ENCODE results near the gene ROR1. TPM values are rescaled to one million over a fixed set of nuclear protein-coding genes. Genes with fewer than 3 reads are reported as not detected.

The ROR1 gene
- total RNA-seq, 1 experiment from 2014 or later: not detected

DNA sequence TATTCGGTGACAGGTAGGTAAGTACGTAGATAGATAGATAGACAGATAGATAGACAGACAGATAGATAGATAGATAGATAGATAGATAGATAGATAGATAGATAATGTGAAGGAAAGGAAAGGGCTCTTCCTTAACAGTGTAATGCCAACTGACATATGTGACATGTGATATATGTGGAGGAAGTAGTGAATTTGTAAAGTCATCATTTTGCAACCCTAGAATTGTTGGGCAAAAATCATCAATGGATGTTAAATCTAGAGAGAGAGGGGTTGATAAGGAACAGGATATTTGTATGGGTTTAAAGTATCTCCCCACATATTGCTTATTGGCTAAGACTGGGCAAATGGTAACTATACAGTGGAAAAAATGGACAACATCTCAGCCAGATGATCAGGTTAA lies 166.6 kb downstream of the ROR1 start:
- in situ Hi-C loops (cut with HindIII; ENCODE audit: low sequenced_read_pairs): no loop called here
- DNase-seq (ENCODE audit: low spot score): no peak

DNA sequence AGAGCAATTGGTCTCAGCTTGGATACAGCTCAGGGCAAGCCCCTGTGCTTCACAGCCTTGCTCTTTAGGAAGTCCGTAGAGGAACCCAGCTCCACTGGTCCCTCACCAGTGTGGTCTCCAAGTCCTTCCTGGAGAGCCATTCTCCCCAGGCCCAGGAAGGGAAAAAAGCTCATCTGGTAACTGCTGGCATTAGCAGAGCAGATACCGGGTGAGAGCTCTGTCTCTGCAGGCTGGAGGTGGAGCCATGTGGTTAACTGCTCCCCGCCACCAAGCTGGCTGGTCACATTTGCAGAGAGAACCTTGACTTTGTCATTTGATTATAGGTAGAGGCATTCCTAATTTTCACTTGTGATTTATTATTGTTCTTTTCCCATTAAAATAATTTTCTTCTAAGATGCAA lies 169.6 kb downstream of the ROR1 start:
- DNase-seq (ENCODE audit: low spot score): no peak
- in situ Hi-C loops (cut with HindIII; ENCODE audit: low sequenced_read_pairs): no loop called here

DNA sequence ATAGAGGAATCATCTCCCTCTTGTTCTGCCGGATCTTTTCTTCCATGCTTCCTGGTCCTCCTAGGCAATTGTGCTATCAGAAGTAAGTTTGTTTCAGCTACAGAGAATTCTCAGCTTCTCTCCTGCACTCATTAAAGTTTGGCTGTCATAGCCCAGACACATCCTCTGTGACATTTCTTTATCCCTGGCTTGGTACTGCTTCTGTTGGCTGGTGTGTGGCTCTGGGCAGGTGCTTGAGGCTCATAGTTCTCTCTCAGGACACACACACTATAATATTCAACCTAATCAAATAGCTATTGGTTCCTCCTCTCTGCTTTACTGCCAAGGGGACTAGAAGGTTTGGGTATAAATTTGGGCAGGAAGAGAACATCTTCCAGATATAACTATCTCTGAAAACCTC lies 172.1 kb downstream of the ROR1 start:
- in situ Hi-C loops (cut with HindIII; ENCODE audit: low sequenced_read_pairs): no loop called here
- DNase-seq (ENCODE audit: low spot score): no peak

DNA sequence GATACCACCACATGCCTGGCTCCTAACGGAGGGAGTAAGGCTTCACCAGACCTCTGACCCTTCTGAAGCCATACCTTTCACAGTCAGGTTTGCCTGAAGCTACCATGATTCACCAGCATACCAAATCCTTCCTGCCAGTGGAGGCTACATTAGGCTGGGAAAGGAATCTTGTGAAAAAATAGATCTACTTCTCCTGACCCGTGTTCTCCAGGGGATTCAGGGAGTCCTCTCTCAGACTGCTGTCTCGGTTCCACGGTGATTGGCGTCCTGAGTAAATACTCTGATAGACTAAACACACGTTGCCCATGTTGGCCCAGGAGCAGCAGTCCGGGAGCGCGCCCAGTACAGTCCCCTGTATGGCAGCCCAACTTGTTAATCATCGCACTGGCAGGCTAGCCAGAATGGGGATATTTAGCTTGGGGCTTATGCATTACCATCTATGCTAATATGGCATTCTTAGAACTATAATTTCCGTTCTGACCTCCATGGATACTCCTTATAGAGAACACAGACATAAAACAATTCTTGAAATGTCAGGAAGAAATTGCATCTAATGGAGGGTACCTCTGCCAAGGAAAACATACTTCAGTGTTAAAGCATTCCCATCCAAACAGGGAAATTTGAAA lies 173.2 kb downstream of the ROR1 start:
- in situ Hi-C loops (cut with HindIII; ENCODE audit: low sequenced_read_pairs): no loop called here
- no peak for DNase-seq (ENCODE audit: low spot score)

DNA sequence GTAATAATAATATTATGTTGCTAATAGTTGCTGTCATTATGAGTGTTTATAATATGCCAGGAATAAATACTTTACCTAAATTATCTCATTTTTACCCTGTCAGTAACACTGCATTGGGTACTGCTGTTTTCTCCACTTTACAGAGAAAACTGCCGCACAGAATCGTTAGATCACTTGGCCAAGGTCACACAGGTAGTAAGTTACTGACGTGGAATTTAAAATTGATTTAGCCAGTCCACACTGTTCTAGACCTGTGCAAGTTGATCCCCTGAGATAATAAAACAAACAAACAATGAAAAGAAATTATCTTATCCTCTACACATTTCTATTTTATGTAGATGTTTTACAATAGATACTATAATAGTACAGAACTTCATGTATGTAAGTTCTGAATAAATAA lies 174.1 kb downstream of the ROR1 start:
- no peak for DNase-seq (ENCODE audit: low spot score)
- in situ Hi-C loops (cut with HindIII; ENCODE audit: low sequenced_read_pairs): no loop called here

DNA sequence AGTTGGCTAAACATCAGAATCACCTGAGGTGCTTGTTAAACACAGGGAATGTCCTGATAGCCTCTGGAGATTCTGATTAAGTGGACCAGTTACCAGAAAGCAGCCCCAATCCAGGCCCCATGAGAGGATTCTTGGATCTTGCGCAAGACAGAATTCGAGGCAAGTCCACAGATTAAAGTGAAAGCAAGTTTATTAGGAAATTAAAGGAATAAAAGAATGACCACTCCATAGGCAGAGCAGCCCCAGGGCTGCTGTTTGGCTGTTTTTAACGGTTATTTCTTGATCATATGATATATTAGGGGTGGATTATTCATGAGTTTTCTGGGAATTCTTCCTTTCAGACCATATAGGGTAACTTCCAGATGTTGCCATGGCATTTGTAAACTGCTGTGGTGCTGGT lies 176.2 kb downstream of the ROR1 start:
- in situ Hi-C loops (cut with HindIII; ENCODE audit: low sequenced_read_pairs): no loop called here
- DNase-seq (ENCODE audit: low spot score): no peak

DNA sequence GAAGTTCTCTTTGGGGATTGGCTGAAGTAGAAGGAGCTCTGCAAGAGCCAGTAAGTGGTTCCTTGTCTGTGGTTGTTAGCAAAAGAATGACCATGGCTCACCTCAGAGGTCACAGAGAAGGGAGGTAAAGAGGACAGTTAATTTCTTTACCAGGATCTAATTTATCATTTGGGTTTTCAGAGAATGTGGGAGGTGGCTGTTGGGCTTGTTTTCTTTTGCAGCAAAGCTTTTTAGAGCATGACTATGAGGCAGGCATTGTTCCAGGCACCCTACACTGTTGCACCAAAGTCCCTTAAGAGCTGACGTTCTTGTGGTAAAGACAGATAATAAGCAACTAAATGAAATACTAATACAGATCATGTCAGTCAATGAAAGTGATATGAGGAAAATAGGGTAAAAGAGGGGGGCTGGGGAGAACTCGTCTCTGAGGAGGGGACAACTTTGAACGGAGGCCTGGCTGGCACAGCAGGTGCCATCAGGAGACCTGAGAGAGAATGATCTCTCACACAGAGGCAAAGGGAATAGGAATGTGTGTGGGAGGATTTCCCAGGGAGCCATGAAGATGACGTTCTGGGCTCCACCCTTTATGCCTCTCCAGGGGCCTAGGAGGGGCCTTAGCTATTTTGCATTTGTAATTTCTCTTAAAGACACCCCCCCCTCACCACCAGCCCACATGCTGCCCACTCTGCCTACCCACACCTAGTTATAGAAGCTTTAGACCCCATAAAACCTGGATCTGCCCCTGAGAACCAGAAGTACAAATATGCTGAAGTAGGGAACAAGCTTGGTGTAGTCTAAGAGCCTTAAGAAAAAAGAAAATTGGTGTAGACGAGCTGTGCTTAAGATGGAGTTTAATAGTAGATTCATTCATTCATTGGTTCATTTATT lies 177.5 kb downstream of the ROR1 start:
- in situ Hi-C loops (cut with HindIII; ENCODE audit: low sequenced_read_pairs): no loop called here
- no peak for DNase-seq (ENCODE audit: low spot score)

DNA sequence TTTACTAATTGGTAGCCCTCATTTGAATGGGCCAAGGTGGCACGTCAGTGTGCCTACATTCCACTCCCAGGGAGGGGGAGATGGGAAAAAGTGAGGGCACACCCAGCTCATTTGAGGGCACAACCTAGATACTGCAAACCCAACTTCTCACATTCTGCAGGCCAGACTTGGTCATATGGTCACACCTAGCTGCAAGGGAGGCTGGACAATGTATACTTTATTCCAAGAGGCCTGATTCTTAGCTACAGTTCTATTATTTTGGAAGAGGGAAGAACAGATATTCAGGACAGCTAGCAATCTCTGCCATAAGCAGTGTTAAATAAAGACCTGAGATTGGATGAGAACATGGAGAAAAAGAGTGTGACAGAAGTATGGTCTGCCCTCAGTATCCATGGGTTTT lies 180.4 kb downstream of the ROR1 start:
- in situ Hi-C loops (cut with HindIII; ENCODE audit: low sequenced_read_pairs): no loop called here
- no peak for DNase-seq (ENCODE audit: low spot score)

DNA sequence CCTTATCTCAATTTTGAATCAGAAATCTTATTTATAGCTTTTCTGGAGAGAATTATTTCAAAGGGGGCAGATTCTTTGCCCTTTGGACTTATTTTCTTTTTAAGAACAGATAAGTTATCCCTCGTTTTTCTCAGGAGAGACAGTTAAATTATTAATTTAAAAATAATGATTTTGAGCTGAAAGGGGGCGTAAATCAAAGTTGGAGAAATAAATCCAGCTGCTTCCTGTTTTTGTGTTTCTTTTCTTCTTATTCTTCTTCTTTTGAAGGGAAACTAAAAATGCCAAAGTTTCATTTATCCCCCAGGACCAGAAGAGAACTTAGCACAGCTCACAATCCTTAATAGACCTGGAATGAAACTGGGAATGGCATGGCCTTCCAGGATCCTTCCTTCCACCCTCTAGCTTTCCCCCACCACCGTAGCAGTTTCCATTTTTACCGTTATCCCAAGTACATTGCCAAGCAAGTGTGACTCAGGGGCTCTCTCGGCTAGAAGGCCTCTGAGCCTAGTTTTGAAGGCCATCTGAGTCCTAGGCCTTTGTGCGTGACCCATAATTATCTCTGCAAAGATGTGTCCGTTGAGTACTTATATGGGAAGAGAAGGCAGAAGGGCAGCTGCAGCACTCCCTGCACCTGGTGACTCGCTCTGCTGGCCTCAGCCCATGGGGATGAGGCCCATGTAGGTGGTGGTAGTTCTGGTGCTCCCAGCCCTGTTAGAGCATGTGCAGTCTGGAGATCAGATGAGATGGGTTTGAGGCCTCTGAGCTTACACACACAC lies 181.7 kb downstream of the ROR1 start:
- no peak for DNase-seq (ENCODE audit: low spot score)
- in situ Hi-C loops (cut with HindIII; ENCODE audit: low sequenced_read_pairs): no loop called here

DNA sequence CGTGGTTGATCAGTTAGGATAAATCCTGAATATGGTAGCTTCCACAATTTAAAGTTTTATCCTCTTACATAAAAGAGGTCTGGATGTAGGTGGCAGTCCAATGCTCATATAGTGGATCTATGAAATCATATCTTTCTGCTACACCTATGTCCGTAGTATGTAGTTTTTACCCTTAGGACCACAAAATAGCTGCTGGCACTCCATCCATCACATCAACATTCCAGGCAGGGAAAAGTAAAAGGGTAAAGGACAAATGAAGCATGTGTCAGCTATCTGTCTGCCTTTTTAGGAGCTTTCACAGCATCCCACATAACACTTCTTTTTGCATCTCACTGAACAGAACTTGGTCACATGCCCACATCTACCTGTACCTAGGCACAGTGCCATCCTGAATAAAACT lies 184.7 kb downstream of the ROR1 start:
- in situ Hi-C loops (cut with HindIII; ENCODE audit: low sequenced_read_pairs): no loop called here
- no peak for DNase-seq (ENCODE audit: low spot score)

DNA sequence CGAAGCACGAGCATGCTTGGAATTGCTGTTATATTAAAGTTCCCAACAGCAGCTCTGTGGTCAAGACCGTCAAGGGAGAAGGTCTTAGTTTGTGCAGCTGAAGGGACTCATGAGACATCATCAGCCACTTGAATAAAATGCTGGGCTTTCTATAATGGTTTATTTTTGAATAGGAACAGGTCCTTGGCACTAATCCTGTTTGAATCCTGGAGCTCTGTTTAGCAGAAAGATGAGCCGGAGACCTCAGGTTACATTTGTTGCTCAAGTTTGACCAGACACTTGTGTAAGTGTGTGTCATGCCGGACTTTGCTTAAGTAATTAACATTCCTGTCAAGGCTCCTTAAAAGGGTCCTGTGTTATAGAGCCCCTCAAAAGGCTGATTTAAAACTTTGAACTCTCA lies 186.5 kb downstream of the ROR1 start:
- no peak for DNase-seq (ENCODE audit: low spot score)
- in situ Hi-C loops (cut with HindIII; ENCODE audit: low sequenced_read_pairs): no loop called here

DNA sequence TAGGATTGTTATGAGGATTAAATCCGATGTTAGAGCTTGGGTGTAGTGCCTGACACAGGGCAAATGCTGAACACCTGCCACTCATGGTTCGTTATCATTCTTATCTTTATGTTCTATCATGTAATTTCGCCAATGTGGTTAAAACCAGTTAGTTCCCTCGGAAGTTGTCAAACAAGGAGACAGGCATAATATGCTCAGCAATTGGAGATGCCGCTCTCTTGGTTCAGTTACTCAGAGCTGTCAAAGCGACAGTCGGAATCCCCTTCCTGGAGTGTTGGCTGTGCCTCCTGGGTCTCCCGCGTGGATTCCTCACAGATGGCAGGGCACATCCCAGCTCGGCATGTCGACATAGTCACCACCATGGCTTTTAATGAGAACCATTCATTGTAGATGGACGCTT lies 192.2 kb downstream of the ROR1 start:
- peak; percentile 78 for DNase-seq (ENCODE audit: low spot score)
- in situ Hi-C loops (cut with HindIII; ENCODE audit: low sequenced_read_pairs): no loop called here

DNA sequence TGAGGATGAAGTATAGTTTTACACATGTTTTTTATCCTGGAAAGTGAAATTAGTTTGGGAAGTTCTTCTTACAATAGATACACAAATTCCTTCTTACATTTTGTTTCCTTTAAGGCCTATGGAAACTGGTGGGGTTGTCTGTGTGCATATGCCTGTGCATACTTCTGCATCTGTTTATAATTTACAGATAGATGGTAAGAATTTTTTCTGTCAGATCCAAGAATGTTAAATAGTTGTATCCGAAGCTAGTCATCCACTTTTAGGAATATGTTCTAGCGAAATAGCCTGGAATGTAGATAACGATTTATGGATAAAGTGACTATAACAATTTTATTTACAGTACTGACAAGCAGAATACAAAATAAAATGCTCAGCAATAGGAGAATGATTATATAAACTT lies 194.1 kb downstream of the ROR1 start:
- no peak for DNase-seq (ENCODE audit: low spot score)
- in situ Hi-C loops (cut with HindIII; ENCODE audit: low sequenced_read_pairs): no loop called here

DNA sequence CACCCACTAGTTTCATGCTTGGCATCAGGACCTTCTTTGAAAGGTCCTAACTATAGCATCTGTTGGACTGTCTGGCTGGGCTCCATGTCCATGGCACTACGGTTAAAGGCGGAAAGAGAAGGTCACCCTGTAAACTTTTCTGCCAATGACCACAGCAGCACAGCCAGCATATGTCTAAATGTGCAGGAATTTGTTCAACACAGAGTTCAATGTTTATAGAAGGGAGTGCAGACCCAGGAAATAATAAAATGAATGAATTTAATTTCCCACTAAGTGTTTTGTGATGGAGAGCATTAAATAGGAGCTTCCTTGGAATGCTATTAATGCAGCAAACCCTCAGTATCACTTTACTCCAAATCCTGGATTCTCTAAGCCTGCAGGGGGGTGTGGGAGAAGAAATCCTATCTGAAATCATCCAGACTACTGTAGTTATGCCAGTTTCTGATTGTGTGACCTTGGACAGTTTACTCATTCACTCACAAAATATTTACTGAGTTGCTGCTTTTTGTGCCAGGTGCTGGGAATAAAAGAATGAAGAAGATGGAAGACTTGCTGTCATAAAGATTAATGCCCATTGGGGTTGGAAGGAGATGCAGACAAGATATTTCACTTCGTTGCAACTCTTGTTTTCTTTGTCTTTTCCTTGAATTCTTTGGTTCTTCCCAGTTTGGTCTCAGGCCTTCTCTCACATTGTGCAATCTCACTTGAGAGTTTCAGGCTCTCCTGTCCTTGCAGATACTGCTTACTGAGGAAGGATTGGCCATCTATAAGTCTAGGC lies 195.0 kb downstream of the ROR1 start:
- no peak for DNase-seq (ENCODE audit: low spot score)
- in situ Hi-C loops (cut with HindIII; ENCODE audit: low sequenced_read_pairs): no loop called here

DNA sequence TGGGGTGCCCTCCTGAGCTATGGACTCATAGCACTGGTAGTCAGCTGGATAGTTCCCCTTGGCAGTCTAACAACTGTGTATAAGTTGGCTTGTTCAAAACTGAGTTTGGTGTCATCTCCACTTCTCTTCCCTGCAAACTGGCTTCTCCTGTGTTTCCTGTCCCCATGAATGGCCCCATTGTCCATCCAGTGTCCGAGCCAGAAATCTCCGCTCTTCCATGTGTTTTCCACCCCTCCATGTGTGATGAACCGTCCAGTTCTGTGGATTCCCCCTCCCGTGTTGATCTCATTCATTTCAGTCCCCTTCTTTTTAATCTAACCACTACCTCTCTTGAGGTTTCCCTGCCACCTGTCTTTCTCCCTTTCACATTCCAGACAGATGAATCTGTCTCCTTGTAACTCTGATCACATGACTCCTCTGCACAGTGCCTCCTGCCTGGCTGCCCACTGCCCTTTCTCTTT lies 195.7 kb downstream of the ROR1 start:
- DNase-seq (ENCODE audit: low spot score): no peak
- in situ Hi-C loops (cut with HindIII; ENCODE audit: low sequenced_read_pairs): no loop called here

DNA sequence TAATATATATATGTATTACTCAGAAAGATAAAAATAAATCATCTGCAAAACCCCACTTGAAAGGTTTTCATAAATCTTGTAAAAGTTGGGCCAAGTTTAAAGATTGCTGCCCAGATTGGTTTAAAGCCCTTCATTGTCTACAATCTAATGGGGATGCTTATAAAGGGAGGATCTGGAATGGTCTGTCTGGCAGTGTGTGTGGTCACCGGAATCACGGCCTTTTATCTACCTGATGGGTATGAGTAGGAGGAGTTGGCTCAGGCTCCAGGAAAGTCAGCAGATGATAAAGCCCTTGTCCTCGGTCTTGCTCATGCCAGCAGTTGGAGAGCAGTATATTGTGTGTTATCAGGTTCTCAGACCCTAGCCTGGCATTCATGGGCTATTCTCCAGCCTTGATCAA lies 197.7 kb downstream of the ROR1 start:
- in situ Hi-C loops (cut with HindIII; ENCODE audit: low sequenced_read_pairs): no loop called here
- DNase-seq (ENCODE audit: low spot score): no peak

DNA sequence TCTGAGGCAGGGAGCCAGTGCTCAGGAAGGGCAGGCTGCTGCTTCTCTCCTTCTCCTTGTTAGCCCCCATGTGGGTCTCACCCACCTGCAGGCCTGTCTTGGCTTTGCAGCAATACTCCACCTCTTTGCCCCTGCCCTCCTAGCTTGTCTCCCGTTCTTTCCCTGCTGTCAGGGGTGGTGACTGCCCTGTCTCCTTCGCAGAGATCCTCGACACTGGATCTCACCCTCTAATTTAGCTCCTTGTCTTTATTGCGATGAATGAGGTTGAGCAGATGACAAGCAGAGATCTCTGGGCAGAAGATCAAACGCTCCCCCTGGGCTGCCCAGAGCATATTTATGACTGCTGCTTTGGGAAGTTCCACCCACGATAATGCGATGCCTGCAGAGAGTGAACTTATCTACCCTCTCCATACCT lies 199.2 kb downstream of the ROR1 start:
- DNase-seq (ENCODE audit: low spot score): no peak

DNA sequence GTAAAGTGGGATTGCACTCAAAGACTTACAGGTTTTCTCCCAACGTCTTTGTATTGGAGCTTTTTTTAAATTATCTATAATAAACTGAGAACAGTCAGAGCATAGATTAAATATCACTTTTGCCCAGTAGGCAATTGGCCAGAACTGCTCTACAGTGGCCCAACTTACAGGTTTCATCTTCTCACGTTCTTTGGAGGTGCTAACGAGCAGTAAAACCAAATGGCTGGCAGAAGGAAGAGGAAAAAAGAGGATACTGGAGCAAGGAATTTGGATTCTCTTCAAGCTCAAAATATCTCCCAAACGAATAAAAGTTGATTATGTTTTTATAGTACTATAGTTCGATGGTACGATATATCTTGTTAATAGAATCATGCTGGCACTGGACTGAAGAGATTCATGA lies 201.1 kb downstream of the ROR1 start:
- DNase-seq (ENCODE audit: low spot score): no peak
- in situ Hi-C loops (cut with HindIII; ENCODE audit: low sequenced_read_pairs): no loop called here

More for the DNA sequence above, 199.2 kb downstream of the ROR1 start:
- in situ Hi-C loops (cut with HindIII; ENCODE audit: low sequenced_read_pairs): no loop called here

DNA sequence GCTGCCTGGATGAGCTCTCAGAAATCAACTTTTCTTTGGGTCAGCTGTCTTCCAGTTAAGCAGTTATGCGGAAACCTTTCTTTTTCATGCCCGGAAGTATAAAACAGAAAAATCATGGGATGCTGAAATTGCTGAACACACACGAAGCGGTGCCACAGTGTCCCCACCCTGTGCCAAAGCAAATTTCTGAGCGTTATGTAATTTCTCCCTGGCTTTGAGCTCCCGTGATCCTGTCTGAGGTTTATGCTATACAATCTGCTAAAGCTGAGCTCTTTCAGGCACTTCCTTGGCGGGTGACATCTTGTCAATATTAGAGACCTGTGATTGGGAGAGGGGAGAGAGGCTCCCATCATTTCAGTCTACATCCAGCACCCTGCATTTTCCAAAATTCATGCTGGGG lies 201.7 kb downstream of the ROR1 start:
- DNase-seq (ENCODE audit: low spot score): peak; percentile 16
- in situ Hi-C loops (cut with HindIII; ENCODE audit: low sequenced_read_pairs): no loop called here
